Measurements from ENCODE around the gene RNF187.
"Not testable (repeated sequence)": the region's sequence is repeated elsewhere in the genome, so short reads cannot be mapped to it uniquely, and the experiment has no call there.

Gene RNF187

GRCh38 chr1:228500143-228500734 is 13.1 kb downstream of the RNF187 start:
- Histone ChIP-seq H3K36me3 (no peaks in the 10 kb centered on the region), H3K4me1 (ENCODE audit: control insufficient read depth in 1 of 2, insufficient read depth in 1 of 2, low read depth in 1 of 2, low read length in 1 of 2) (peaks cover 12 to 15% of the 10 kb centered on the region in 2 experiments), H3K27ac (peak overlapping the region; percentile 46), H3K27me3 (peaks cover 18% of the 10 kb centered on the region), H3K4me3 (ENCODE audit: low read depth in 1 of 2, low read length in 1 of 2) (peak overlapping the region; percentile 22 to 37), H3K9me3 (no peaks in the 10 kb centered on the region)
- TF ChIP-seq, protein P1, sequence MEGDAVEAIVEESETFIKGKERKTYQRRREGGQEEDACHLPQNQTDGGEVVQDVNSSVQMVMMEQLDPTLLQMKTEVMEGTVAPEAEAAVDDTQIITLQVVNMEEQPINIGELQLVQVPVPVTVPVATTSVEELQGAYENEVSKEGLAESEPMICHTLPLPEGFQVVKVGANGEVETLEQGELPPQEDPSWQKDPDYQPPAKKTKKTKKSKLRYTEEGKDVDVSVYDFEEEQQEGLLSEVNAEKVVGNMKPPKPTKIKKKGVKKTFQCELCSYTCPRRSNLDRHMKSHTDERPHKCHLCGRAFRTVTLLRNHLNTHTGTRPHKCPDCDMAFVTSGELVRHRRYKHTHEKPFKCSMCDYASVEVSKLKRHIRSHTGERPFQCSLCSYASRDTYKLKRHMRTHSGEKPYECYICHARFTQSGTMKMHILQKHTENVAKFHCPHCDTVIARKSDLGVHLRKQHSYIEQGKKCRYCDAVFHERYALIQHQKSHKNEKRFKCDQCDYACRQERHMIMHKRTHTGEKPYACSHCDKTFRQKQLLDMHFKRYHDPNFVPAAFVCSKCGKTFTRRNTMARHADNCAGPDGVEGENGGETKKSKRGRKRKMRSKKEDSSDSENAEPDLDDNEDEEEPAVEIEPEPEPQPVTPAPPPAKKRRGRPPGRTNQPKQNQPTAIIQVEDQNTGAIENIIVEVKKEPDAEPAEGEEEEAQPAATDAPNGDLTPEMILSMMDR (IDR thresholded peaks at IDR 0.05): no peak

DNA sequence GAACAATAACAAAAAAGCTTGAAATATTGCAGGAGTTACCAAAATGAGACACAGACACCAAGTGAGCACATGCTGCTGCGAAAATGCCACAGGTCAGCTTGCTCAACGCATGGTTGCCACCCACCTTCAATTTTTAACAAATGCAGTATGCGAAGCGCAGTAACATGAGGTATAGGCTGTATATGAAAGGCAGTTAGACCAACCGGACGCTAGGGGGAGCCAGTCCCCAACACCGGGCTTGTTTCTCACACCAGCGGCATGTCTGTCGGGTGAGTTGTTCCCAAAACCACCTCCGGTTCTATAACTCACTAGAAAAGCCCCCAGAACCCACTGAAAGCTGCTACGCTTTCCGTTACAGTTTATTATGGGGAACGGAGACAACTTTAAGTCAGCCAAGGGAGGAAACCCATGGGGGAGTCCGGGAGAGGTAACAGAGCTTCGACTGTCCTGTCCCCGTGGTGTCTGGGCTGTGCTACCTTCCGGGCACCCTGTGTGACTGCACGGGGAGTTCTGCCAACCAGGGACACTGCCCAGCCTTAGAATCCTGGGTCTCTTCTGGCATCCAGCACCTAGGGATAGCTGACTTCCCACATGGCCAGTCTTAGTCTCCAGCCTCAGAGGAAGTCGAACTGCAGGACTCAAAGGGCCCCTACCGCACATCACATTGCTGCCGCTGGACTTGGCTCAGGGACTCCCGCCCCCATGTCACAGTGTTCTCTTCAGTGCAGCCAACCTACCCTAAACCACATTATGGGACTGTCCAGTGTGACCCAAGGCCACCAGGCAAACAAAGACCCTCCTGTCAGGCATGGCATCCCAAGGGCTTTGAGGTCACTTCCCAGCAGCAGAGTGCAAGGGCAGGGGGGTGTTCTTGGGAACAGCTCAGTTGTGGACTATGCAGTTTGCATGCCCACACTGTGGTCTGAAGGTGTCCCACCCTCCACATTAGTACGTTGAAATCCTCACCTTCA is 14.0 kb downstream of the RNF187 start:
- Histone ChIP-seq H3K4me1 (ENCODE audit: control insufficient read depth in 1 of 2, insufficient read depth in 1 of 2, low read depth in 1 of 2, low read length in 1 of 2) (peaks cover 12 to 15% of the 10 kb centered on the region in 2 experiments), H3K27me3 (peaks cover 19% of the 10 kb centered on the region), H3K27ac (no peak overlapping the region), H3K9me3 (no peaks in the 10 kb centered on the region), H3K4me3 (ENCODE audit: low read depth in 1 of 2, low read length in 1 of 2) (peak overlapping the region; percentile 31 to 37), H3K36me3 (no peaks in the 10 kb centered on the region)
- TF ChIP-seq, protein P1 (IDR thresholded peaks at IDR 0.05): peak; percentile 86

DNA sequence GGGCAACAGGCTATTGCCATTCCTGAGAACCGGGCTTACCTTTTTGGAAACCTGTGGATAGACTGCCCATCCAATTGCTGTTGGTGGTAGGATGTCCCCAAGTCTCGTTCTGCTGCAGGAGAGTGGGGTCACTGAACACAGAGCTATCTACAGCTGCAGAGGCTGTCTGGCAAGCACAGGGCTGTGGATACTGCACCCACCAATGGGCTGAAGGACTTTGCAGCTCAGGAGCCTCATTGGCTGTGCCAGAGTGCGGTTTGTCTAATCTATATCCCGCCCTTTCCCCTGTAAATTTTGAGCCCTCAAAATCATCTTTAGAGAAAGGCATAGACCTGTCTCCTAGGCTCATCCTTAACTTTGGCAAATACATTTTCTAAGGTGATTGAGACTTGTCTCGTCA is 15.3 kb downstream of the RNF187 start:
- no peak overlapping the region for H3K27ac ChIP-seq
- H3K36me3 ChIP-seq: no peaks in the 10 kb centered on the region
- H3K4me3 ChIP-seq (ENCODE audit: low read depth in 1 of 2, low read length in 1 of 2): no peak overlapping the region
- H3K4me1 ChIP-seq (ENCODE audit: control insufficient read depth in 1 of 2, insufficient read depth in 1 of 2, low read depth in 1 of 2, low read length in 1 of 2): peaks cover 12 to 15% of the 10 kb centered on the region in 2 experiments
- no peaks in the 10 kb centered on the region for H3K9me3 ChIP-seq
- peaks cover 19% of the 10 kb centered on the region for H3K27me3 ChIP-seq
- TF ChIP-seq, protein P1 (IDR thresholded peaks at IDR 0.05): no peak

GRCh38 chr1:228505944-228506343 is 18.8 kb downstream of the RNF187 start:
- H3K4me1 ChIP-seq (ENCODE audit: control insufficient read depth in 1 of 2, insufficient read depth in 1 of 2, low read depth in 1 of 2, low read length in 1 of 2); H3K36me3 ChIP-seq; H3K4me3 ChIP-seq (ENCODE audit: low read depth in 1 of 2, low read length in 1 of 2); H3K9me3 ChIP-seq; H3K27ac ChIP-seq: not testable (repeated sequence)
- H3K27me3 ChIP-seq: peaks cover 34% of the 10 kb centered on the region

DNA sequence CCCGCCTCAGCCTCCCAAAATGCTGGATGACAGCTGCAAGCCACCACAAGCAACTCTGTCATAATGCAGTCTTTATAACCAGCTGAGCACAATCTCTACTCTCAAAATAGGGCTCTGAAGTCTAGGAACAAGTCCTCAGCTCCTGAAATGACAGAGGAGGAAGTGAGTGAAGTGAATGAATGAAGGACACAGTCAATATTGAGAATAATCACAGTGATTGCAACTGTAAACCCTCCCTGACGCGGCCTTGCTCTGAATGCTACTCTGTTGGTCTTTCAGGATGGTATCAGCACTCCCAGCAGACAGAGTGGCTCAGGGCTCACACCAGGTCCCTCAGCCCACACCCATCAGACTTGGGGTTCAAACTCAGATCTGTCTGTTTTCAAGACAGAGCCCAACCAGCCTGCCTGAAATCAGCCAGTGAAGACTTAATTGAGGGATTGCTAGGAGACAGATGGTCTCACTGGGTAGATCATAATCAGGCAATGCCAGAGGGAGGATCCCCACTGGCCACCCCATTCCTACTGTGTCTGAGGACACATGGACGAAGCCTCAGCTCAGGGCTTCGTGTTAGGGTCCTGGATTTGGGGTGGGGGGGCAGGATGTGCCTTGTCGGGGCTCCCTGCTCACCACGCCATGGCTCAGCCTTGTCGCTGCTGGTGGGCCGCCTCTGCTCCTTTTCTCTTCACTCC is 20.9 kb downstream of the RNF187 start:
- Histone ChIP-seq H3K4me3 (ENCODE audit: low read depth in 1 of 2, low read length in 1 of 2) (no peak overlapping the region), H3K4me1 (ENCODE audit: control insufficient read depth in 1 of 2, insufficient read depth in 1 of 2, low read depth in 1 of 2, low read length in 1 of 2) (no peaks in the 10 kb centered on the region), H3K9me3 (no peaks in the 10 kb centered on the region), H3K36me3 (no peaks in the 10 kb centered on the region), H3K27ac (no peak overlapping the region), H3K27me3 (peaks cover 45% of the 10 kb centered on the region)
- TF ChIP-seq, protein P1 (IDR thresholded peaks at IDR 0.05): no peak

All from neutrophil (primary cell).